CD4-positive, alpha-beta T cell treated with Interferon alpha-2 for 1 hour (primary cell): ENCODE results near the gene AFTPH.

ENCODE experiments used
- DNase-seq, 2 donors: peaks; one replicate each; pipeline ENCODE4 v3.0.0-alpha.2; 2020 to 2022

Gene AFTPH, protein sequence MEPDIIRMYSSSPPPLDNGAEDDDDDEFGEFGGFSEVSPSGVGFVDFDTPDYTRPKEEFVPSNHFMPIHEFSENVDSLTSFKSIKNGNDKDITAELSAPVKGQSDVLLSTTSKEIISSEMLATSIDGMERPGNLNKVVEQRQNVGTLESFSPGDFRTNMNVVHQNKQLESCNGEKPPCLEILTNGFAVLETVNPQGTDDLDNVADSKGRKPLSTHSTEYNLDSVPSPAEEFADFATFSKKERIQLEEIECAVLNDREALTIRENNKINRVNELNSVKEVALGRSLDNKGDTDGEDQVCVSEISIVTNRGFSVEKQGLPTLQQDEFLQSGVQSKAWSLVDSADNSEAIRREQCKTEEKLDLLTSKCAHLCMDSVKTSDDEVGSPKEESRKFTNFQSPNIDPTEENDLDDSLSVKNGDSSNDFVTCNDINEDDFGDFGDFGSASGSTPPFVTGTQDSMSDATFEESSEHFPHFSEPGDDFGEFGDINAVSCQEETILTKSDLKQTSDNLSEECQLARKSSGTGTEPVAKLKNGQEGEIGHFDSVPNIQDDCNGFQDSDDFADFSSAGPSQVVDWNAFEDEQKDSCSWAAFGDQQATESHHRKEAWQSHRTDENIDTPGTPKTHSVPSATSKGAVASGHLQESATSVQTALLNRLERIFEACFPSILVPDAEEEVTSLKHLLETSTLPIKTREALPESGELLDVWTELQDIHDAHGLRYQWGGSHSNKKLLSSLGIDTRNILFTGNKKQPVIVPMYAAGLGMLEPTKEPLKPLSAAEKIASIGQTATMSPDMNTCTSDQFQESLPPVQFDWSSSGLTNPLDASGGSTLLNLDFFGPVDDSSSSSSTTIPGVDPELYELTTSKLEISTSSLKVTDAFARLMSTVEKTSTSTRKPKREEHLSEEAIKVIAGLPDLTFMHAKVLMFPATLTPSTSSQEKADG

GRCh38 chr2:64523666-64524603 is at the start of gene AFTPH:
TSS of gene AFTPH (plus strand) at chr2:64524328. CDS start at chr2:64551475, 27,147 bp downstream.
- DNase-seq, result peak; percentile 99 to 100

GRCh38 chr2:64474636-64475035 is 49.5 kb upstream of the AFTPH start:
- no peak for DNase-seq

DNA sequence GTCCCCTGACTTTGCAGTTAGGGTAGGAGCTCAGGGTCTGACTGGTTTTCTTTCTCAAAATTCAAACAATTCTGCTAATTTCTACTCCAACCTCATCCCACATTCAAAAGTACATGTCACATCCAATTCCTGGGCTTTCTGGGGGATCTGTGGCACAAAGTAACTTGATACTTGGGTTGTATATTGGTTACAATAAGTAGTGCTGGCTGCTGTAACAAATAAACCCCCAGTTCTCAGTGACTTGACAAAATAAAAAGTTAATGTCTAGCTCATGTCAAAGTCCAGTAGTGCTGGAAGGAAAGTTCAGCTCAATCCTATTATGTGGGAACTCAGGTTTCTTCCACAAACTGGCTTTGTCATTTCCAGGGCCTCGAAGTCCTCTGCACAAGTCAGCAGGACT is 47.1 kb upstream of the AFTPH start:
- DNase-seq, result no peak

DNA sequence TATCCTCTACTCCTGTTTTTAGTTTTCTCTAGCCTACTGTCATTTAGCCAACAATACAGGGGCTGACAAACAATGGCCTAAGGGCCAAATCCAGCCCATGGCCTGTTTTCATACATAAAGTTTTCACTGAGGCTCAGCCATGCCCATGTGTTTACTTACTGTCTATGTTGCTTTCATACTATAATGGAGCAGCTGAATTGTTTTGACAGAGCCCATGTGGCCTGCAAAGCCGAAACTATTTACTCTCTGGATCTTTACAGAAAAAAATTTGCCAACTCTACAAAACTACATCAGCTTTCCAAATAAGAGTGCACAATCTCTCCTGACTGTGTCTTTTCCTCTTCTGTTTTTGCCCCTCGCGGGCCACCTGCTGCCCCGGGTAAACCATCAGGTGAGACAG is 46.1 kb upstream of the AFTPH start:
- no peak for DNase-seq

DNA sequence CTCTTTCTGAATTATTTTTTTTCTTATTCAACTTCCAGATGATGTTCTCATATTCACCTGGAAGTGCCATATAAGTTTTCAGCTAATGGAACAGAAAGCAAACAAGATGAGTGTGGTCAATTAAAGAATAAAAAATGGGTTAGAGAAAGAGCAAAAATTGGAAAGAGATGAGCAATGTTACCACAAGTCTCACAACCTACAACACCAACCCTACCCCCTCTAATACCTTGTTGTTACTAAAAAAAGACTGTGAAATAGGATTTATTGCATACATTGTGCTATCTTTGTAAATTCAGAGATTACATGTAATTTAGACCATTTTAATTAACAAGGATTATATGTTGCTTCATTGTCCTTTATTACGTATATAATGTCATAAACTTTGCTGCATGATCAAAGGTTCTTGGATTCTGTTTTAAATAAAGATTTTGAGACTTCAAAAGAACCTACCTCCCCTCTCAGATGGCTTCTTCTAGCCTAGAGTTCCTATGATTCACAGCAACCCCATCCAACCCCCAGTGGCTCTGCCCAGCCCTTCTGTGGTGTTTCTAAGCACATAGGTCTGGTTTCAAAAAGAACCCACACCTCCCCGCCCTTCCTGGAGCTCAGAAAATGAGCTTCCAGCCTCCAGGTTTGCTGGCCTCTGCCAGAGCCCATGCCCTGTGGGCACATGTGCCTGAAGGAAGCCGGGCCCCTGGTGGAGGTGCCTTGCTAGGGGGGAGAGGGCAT is 45.5 kb upstream of the AFTPH start:
- no peak for DNase-seq

DNA sequence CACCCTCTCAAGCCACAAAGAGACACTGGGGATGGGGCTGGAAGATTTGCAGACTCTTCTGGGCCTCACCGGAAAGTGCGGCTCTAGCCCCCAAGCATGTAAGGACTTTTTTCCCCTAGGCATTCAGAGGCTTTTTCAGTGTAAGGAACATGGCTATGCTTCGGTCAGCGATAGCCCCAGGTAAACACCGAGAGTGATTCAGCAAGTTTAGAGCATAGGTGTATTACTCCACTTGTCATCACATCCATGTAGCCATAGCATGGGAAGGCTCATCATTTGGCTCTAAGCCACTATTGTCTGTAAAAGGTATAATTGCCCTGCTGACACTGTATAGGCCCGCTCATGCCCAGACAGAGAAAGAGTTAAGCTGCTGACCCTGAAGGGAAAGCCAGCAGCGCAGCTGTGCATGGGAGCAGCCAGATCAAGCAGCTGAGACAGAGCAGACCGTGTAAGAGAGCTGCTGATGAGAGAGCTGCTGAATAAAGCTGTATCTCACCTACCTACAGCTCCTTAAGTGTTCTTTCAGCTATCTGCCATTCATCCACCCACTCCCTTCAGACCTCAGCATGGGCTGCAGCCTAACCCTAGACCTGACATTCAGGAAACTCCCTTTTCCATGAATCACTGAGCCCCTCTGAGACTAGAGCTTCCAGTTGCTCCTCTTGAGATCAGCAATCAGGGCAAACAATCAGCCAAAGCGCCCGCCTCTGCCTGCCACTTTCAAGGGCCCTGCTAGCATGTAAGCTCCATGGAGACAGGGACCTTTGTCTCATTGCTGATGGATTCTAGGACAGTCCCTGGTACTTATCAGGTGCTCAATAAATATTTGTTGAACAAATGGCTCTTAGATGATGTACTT is 44.6 kb upstream of the AFTPH start:
- DNase-seq, result no peak

DNA sequence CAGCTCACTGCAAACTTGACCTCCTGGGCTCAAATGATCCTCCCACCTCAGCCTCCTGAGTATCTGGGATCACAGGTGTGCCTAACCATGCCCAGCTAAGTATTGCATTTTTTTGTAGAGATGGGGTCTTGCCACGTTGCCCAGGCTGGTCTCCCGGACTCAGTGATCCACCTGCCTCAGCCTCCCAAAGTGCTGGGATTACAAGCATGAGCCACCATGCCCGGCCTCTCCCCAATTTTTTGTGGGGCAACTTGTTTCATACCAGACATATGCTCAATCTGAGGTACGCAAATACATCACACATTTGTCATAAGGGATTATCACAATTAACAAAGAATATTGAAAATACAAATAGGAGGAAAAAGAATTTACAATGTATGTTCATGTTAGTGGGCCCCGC is 42.5 kb upstream of the AFTPH start:
- DNase-seq, result no peak

GRCh38 chr2:64482243-64482642 is 41.9 kb upstream of the AFTPH start:
- DNase-seq, result no peak

DNA sequence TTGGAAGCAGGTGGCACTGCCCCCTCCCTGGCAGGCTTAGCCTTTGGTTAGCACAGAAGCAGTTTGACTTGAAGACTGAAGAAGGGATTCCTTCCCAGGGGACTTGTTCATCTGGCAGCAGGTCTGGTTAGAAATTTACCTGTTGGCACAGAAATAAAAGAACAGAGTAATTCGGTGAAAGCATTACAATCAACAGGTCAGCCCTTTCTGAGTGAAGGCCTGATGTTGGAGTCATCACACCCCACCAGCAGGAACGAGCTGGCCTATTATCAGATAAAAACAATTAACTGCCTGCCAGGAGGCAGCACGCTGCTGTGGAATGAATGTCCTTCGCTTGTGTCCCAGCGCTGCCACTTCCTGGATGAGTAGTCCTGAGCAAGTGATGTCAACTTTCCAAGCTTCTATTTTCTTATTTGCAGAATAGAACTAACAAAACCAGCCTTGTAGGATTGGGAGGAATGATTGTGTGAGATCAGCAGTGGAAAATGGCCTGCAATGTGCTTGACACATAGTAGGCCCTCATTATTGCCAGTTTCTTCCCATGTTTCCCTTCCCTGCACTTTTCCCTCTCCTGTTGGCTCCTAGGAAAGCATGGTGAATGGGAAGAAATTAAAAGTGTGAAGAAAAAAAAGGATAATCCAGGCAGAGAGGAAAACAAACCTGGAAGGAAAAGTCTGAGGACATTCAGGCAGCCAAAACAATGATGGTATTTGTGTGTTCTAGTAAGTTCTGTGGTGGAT is 41.2 kb upstream of the AFTPH start:
- DNase-seq, result no peak

DNA sequence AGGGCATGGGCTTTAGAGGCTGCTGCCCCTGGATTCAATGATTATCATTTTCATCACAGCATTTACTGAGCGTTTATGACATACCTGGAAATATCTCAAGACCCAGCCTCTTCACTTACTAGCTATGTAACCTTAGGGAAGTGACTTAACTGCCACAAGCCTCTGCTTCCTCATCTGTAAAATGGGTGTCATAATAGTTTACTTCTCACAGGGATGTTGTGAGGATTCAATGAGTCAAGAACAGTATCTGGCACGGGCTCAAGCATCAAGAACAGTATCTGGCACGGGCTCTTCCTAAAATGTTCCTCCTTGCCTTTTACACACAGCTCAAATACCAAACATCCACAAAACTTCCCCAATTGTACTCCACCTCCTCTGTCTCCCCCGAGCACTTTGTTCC is 38.8 kb upstream of the AFTPH start:
- no peak for DNase-seq

DNA sequence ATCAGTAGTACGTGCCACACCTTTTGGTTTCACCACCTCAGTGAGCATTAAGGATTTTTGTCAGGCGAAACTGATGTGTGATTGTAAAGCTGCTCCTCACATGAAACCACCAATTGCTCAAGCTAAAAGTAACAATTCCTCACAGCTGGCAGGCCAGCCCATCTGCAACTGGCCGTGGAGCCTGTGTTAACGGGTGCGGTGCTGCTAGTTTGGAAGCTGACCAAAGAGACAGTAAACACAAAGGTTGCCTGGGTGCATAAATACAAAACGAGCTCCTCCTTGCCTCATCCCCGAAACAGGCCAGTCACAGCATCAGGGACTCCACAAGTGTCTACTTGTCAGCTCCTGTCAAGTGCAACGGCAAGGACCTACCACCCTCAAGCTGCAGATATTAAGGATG is 38.2 kb upstream of the AFTPH start:
- DNase-seq, result no peak

DNA sequence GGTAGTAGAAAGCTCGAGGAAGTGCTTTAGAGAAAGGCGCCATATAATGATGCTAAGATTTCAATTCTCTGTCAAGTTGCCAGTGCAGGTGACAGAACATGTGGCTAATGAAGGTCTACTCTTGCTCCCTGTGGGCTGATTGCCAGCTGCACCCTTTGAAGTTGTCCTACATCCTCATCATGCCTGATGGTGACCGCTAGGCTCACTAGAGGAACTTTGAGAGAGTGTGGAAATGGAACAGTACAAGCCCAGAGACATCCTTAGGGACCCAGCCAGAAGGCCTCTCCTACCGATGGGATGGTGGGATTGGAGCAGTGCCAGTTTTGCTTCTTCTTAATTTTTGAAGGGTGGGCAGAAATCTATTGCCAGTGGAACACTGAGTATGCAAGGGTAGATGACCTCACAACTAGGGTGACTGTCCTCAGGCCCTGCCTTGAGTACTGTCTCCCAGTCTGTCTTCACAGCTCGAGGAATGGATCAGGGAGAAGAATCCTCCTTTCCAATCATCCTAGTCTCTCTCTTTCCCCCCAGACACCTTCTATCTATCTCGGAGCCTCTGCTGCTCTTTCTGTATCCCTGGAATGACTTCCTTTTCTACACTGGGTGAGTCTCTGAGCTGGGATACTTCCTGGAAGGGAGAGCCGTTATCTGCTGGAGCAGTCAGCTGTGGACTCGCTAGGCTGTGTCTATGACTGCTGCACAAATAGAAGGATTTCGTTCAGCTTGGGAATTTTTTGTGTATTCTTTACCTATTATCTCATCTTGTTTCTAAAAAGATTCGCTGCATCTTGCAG is 36.7 kb upstream of the AFTPH start:
- DNase-seq, result no peak

DNA sequence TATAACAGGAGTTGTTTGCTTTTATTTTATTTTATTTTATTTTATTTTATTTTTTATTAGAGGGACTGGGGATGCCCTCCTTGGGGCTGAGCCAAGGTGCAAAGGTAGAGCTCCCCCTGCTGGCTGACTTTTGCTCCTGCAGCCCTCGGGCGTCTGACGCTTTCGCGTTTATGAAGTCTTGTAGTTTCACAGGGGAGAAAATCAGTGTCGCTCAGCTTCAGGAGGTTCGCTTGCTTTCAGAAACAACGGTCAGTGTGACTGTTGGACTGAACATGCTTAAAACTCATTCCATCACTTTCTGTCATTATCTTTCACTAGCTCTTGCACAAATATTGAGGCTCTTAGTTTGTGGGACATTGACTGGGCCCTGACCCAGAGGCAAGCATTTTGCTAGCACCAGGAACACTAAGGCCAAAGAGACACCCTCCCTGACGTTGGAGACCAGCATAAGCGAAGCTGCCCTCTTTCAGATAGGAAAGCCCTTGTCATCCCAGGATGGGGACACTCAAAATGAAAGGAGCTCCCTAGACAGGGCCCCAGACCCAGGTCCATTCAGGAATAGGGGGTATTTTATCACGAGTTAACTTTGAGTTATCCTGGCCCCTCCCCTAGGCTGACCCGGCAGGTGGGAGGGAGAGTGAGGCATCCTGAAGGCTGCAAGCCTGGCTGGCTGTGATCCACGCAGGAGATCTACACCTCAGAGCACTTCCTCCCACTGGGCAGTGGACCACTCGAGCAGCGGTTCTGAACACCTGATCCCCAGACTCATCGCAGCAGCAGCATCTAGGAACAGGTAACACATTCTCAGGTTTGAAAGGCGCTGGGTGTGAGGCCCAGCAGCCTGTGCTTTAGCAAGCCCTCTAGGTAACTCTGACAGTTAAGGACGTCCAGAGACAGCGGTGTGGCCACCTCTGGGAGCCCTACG is 35.8 kb upstream of the AFTPH start:
- DNase-seq, result peak; percentile 65 to 76

GRCh38 chr2:64489081-64489751 is 34.9 kb upstream of the AFTPH start:
- DNase-seq, result no peak

DNA sequence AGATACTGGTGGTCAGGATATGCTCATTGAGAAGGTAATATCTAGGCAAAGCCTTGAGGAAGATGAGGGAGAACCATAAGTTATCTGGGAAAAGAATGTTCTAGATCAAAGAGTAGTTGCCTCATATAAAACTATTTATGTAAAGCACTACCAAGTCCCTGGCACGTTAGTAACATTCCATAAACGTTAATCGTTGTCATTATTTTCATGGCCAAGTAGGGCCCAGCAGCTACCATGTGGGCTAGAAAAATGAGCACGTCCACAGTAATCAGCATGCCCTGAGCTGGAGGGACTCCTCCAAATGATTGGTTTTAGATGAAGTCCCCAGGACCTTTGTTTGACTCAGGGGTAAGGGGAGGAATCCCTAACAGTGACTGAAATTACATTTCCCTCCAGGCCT is 32.7 kb upstream of the AFTPH start:
- no peak for DNase-seq

DNA sequence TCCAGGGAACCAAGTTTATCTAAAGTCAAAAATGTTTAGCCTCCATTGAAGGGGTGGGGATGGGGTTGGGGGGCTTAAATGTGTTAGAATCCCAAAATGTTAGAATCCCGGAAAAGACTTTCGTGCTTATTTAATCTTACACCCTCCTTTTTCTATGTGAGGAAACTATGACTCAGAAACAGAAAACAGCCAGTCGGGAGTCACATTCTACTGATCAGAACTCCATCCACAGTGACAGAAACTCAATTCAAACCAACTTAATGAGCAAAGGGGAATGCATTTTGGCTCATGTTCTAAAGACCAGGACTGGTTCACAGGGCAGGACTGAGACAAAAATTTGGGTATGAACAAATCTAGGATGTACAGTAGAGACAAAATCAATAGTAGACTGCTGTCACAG is 31.9 kb upstream of the AFTPH start:
- DNase-seq, result no peak

GRCh38 chr2:64492821-64493220 is 31.3 kb upstream of the AFTPH start:
- DNase-seq, result no peak

DNA sequence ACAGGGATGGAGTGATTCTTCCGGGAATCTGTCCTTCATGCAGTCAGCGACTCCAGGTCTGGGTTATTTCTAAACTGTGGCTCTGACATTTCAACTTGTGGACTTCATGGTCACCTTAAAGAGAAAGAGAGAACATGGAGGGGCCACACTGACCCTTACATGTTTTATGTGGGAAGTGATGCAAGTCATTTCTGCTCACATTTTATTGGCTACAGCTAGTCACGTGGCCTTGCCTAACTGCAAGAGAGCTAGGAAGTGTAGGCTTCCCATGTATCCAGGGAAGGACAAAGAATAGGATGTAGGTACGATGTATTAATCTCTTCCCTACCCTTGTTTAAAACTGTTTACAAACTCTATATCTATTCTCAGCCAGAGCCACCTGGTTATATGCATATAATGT is 30.3 kb upstream of the AFTPH start:
- no peak for DNase-seq
